GM12891 (cell line): ENCODE measurements around the gene TEKTIP1.
"Not testable (repeated sequence)": the region's sequence is repeated elsewhere in the genome, so short reads cannot be mapped to it uniquely, and the experiment has no call there.

ENCODE experiments used
- DNase-seq: peaks from one replicate; pipeline ENCODE4 v3.0.0; 2011; ENCODE audit warnings: low spot score; ENCODE audit not compliant: insufficient read length
- FAIRE-seq: peaks from 2 replicates; lab custom pipeline; 2011; peaks lifted over from hg19 to GRCh38; lab: Jason Lieb, UNC
- PAX5 ChIP-seq: IDR thresholded peaks from 2 replicates; pipeline ENCODE4 v1.6.1; 2011; ENCODE audit warnings: low read length, moderate library complexity, mild to moderate bottlenecking; ENCODE audit not compliant: insufficient read depth, severe bottlenecking
- POLR2A ChIP-seq: IDR thresholded peaks from 2 replicates; pipeline ENCODE4 v1.6.1; 2011; ENCODE audit warnings: low read depth, low read length, control low read depth
- POLR2AphosphoS5 ChIP-seq: IDR thresholded peaks from 2 replicates; pipeline ENCODE4 v1.6.1; 2011; ENCODE audit warnings: low read depth, low read length, control low read depth
- POU2F2 ChIP-seq: IDR thresholded peaks from 2 replicates; pipeline ENCODE4 v1.6.1; 2011; ENCODE audit warnings: low read depth, mild to moderate bottlenecking, control low read depth, low read length, moderate library complexity
- SPI1 ChIP-seq: IDR thresholded peaks from 2 replicates; pipeline ENCODE4 v1.6.1; 2011; ENCODE audit warnings: low read depth, low read length, control low read depth
- TAF1 ChIP-seq: IDR thresholded peaks from 2 replicates; pipeline ENCODE4 v1.6.1; 2011; ENCODE audit warnings: low read depth, low read length, control low read depth

TEKTIP1 gene

GRCh38 chr19:3556978-3557460, 18.0 kb downstream of the TEKTIP1 start:
- DNase-seq (no peak), FAIRE-seq (peak; percentile 85)
- TF ChIP-seq POLR2A = no peak
- no peak for TF ChIP-seq PAX5
- TF ChIP-seq POU2F2 = no peak
- peak; percentile 45; the same call in 1 of the 2 replicates for TF ChIP-seq SPI1

GRCh38 chr19:3557461-3558248, 18.7 kb downstream of the TEKTIP1 start, which contains the start of gene MFSD12:
TSS of gene MFSD12 (minus strand) at chr19:3557586. CDS start at chr19:3557403, 183 bp downstream.
- FAIRE-seq = peak; percentile 97
- DNase-seq = peak; percentile 100
- TF ChIP-seq TAF1 (no peak; the same call in 1 of the 2 replicates), PAX5 (no peak), POU2F2 (no peak), SPI1 (no peak), POLR2AphosphoS5 (peak; percentile 50; the same call in 1 of the 2 replicates), POLR2A (peak; percentile 48; the same call in 1 of the 2 replicates)

- no peak for DNase-seq
- no peak for TF ChIP-seq SPI1
- no peak for TF ChIP-seq TAF1
- TF ChIP-seq POLR2A = no peak
- no peak for TF ChIP-seq PAX5
- TF ChIP-seq POU2F2 = no peak
- no peak for TF ChIP-seq POLR2AphosphoS5
- no peak for FAIRE-seq
Observed at GRCh38 chr19:3563709-3564524, 24.9 kb downstream of the TEKTIP1 start.

- FAIRE-seq (no peak), DNase-seq (no peak)
- TF ChIP-seq POLR2AphosphoS5 (no peak), POLR2A (no peak), SPI1 (no peak), POU2F2 (no peak), TAF1 (no peak), PAX5 (no peak)
Observed at GRCh38 chr19:3565139-3565538, 26.2 kb downstream of the TEKTIP1 start.

GRCh38 chr19:3570042-3570441, 31.1 kb downstream of the TEKTIP1 start:
- FAIRE-seq, DNase-seq: not testable (repeated sequence)

- DNase-seq (no peak), FAIRE-seq (no peak)
- TF ChIP-seq SPI1 (no peak), POLR2A (no peak), POU2F2 (no peak), POLR2AphosphoS5 (no peak), TAF1 (no peak), PAX5 (no peak)
Observed at GRCh38 chr19:3570606-3571011, 31.6 kb downstream of the TEKTIP1 start.

- no peak for TF ChIP-seq SPI1
- no peak for TF ChIP-seq POLR2A
- TF ChIP-seq TAF1 = no peak
- no peak for TF ChIP-seq POU2F2
- TF ChIP-seq POLR2AphosphoS5 = no peak
- no peak for TF ChIP-seq PAX5
- FAIRE-seq = peak; percentile 100
Observed at GRCh38 chr19:3572132-3572854, 33.3 kb downstream of the TEKTIP1 start.

GRCh38 chr19:3572855-3573161, 33.8 kb downstream of the TEKTIP1 start, which contains the start of gene HMG20B:
TSS of gene HMG20B (plus strand) at chr19:3572944. CDS start at chr19:3573310, 366 bp downstream.
- DNase-seq (no peak), FAIRE-seq (no peak)
- TF ChIP-seq POLR2A (no peak), PAX5 (no peak), TAF1 (no peak)

More at GRCh38 chr19:3572132-3572854, 33.3 kb downstream of the TEKTIP1 start:
- peak; percentile 98 for DNase-seq

GRCh38 chr19:3573162-3573857, 34.3 kb downstream of the TEKTIP1 start:
- FAIRE-seq = no peak
- DNase-seq = no peak
- TF ChIP-seq PAX5 (no peak), POU2F2 (no peak), SPI1 (no peak), POLR2AphosphoS5 (no peak), POLR2A (no peak), TAF1 (no peak)
